ENCODE data around the gene ERBB4.

Gene ERBB4

DNA sequence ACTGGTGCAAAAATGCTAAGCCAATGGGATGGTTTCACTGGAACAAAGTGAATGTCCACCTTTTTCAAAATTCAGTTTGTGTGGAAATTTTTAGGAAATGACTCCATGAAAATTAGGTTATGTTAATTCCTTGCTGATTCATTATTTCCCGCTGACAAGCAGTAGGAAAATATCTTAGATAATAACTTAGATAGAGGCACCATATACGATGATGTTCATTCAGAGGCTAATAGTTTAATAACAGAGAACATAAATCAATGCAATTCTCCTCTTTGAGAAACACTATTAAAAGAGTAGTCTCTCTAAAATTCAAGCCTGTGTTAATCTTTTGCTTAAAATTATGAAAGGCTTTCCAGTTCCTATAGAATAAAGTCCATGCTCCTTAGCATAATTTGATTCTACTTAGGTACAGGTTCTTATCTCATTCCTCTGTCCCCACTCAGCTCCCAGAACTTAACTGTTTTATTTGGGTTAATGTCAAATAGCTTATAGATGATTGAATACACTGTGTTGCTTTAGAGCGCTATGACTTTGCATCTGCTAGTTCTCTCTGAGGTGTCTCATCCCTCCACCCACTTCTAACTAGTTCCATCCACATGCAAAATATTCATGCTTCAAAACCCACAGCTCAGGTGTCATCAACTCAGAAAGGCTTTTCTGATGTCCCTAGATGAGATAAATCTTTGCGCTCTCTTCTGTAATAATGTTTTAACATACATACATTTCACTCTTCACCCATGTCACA lies 503.6 kb downstream of the ERBB4 start:
- TF ChIP-seq, protein P1, sequence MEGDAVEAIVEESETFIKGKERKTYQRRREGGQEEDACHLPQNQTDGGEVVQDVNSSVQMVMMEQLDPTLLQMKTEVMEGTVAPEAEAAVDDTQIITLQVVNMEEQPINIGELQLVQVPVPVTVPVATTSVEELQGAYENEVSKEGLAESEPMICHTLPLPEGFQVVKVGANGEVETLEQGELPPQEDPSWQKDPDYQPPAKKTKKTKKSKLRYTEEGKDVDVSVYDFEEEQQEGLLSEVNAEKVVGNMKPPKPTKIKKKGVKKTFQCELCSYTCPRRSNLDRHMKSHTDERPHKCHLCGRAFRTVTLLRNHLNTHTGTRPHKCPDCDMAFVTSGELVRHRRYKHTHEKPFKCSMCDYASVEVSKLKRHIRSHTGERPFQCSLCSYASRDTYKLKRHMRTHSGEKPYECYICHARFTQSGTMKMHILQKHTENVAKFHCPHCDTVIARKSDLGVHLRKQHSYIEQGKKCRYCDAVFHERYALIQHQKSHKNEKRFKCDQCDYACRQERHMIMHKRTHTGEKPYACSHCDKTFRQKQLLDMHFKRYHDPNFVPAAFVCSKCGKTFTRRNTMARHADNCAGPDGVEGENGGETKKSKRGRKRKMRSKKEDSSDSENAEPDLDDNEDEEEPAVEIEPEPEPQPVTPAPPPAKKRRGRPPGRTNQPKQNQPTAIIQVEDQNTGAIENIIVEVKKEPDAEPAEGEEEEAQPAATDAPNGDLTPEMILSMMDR (conservative IDR thresholded peaks at IDR 0.05; ENCODE audit: low read depth, low read length): no peak
- H3K36me3 ChIP-seq (ENCODE audit: insufficient read depth): no peaks in the 10 kb centered on the region

DNA sequence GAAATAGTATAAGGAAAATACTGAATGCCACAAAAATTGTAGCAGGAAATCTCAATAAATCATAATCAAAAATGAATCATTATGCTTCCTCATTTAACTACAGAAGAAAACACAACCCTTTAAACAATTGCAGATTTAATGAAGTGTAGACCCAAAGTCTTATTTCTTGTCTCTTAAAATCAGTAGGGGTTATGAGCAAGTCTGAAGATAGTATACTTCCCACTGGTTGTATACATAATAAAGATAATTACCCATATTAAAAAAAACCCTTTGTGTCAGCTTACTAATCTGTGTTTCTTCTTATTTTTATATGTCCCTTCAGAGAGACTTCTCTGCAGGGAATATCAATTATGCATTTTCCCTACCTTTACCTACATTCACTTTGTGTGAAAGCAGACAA lies 504.7 kb downstream of the ERBB4 start:
- no peaks in the 10 kb centered on the region for H3K27me3 ChIP-seq (ENCODE audit: insufficient read depth, low read depth)
- H3K27ac ChIP-seq: no peak overlapping the region
- H2AFZ ChIP-seq (ENCODE audit: low read depth): no peak overlapping the region
- TF ChIP-seq, protein P1 (conservative IDR thresholded peaks at IDR 0.05; ENCODE audit: low read depth, low read length): no peak
- H3K79me2 ChIP-seq (ENCODE audit: insufficient read depth, low read depth): no peaks in the 10 kb centered on the region
- H3K4me2 ChIP-seq: no peak overlapping the region
- H3K36me3 ChIP-seq (ENCODE audit: insufficient read depth): no peaks in the 10 kb centered on the region
- H3K9ac ChIP-seq: no peak overlapping the region
- peaks cover 13% of the 10 kb centered on the region for H3K4me1 ChIP-seq (ENCODE audit: low read depth, poor library complexity, severe bottlenecking)
- H3K4me3 ChIP-seq (IDR thresholded peaks at IDR 0.05; ENCODE audit: insufficient read depth, low read depth, low read length): no peak overlapping the region
- H4K20me1 ChIP-seq (ENCODE audit: insufficient read depth): no peaks in the 10 kb centered on the region

More for the DNA sequence above, 503.6 kb downstream of the ERBB4 start:
- Histone ChIP-seq H3K4me3 (IDR thresholded peaks at IDR 0.05; ENCODE audit: insufficient read depth, low read depth, low read length) (no peak overlapping the region), H4K20me1 (ENCODE audit: insufficient read depth) (no peaks in the 10 kb centered on the region), H3K9ac (no peak overlapping the region), H2AFZ (ENCODE audit: low read depth) (no peak overlapping the region), H3K4me2 (no peak overlapping the region), H3K27me3 (ENCODE audit: insufficient read depth, low read depth) (no peaks in the 10 kb centered on the region), H3K27ac (no peak overlapping the region), H3K4me1 (ENCODE audit: low read depth, poor library complexity, severe bottlenecking) (peaks cover 13% of the 10 kb centered on the region), H3K79me2 (ENCODE audit: insufficient read depth, low read depth) (no peaks in the 10 kb centered on the region)

DNA sequence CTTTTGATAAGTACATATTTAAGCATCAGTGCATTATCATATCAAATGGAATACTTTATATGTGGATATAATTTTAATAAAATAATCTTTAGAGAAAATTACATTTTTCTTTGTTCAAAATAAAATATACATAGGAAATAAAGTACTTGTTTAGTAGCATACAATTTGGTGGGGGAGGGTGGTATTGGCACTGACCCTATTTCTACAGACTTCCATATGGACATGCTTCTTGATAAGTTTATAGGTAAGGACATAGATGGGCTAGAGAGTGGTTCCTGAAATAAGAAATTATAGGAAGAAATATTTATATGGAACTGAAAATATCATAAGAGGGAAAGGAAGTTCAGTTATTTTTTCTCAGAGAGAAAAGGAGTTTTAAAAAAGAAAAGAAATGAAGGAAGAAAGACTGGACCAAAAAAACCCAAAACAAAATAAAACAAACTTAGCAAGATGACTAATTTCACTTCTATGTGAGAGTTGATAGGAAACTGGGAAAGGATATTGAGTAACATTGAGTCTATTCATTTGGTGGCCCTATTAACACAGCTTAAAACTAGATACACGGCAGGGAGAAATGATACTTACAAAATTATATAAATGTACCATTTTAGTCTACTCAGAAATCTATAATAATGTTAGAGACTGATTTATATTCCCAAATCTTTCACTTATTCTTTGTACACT lies 505.9 kb downstream of the ERBB4 start:
- TF ChIP-seq, protein P1 (conservative IDR thresholded peaks at IDR 0.05; ENCODE audit: low read depth, low read length): no peak
- Histone ChIP-seq H3K27me3 (ENCODE audit: insufficient read depth, low read depth) (no peaks in the 10 kb centered on the region), H3K79me2 (ENCODE audit: insufficient read depth, low read depth) (no peaks in the 10 kb centered on the region), H4K20me1 (ENCODE audit: insufficient read depth) (no peaks in the 10 kb centered on the region), H3K27ac (no peak overlapping the region), H3K4me2 (no peak overlapping the region), H3K9ac (no peak overlapping the region), H3K4me3 (IDR thresholded peaks at IDR 0.05; ENCODE audit: insufficient read depth, low read depth, low read length) (no peak overlapping the region), H3K4me1 (ENCODE audit: low read depth, poor library complexity, severe bottlenecking) (peaks cover 21% of the 10 kb centered on the region), H3K36me3 (ENCODE audit: insufficient read depth) (no peaks in the 10 kb centered on the region), H2AFZ (ENCODE audit: low read depth) (no peak overlapping the region)

DNA sequence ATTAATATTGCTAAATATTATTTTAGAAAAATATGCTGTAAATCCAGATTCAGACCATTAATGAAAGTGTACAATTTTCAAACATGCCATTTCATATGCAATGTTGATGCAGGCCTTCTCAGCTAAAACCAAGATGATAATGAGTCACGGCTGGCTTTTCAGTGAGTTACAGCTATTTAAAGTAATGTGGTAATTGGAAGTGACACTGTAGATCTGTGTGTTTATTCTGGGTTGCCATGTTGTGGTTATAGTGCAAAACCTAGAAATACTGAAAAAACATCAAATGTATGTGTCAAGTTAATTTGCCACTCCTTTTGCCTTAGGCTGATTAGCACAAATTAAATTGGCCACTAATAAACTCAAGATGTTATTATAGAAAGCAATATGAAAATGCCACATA lies 506.6 kb downstream of the ERBB4 start:
- H2AFZ ChIP-seq (ENCODE audit: low read depth): no peak overlapping the region

More for the DNA sequence above, 506.6 kb downstream of the ERBB4 start:
- Histone ChIP-seq H3K27ac (no peak overlapping the region), H3K4me3 (IDR thresholded peaks at IDR 0.05; ENCODE audit: insufficient read depth, low read depth, low read length) (no peak overlapping the region), H3K9ac (no peak overlapping the region), H3K4me2 (no peak overlapping the region), H3K27me3 (ENCODE audit: insufficient read depth, low read depth) (no peaks in the 10 kb centered on the region), H4K20me1 (ENCODE audit: insufficient read depth) (no peaks in the 10 kb centered on the region), H3K36me3 (ENCODE audit: insufficient read depth) (no peaks in the 10 kb centered on the region), H3K4me1 (ENCODE audit: low read depth, poor library complexity, severe bottlenecking) (peaks cover 21% of the 10 kb centered on the region), H3K79me2 (ENCODE audit: insufficient read depth, low read depth) (no peaks in the 10 kb centered on the region)
- TF ChIP-seq, protein P1 (conservative IDR thresholded peaks at IDR 0.05; ENCODE audit: low read depth, low read length): no peak

Data from KMS-11 (cell line).